Inferior parietal cortex (tissue), 1 donor: ENCODE data around the gene RIC1.
"Not testable (repeated sequence)": the region's sequence is repeated elsewhere in the genome, so short reads cannot be mapped to it uniquely, and the experiment has no call there.

Source experiments
- DNase-seq: peaks from one replicate; pipeline ENCODE4 v3.0.0-alpha.2; 2016; ENCODE audit errors: extremely low spot score

RIC1 gene, protein sequence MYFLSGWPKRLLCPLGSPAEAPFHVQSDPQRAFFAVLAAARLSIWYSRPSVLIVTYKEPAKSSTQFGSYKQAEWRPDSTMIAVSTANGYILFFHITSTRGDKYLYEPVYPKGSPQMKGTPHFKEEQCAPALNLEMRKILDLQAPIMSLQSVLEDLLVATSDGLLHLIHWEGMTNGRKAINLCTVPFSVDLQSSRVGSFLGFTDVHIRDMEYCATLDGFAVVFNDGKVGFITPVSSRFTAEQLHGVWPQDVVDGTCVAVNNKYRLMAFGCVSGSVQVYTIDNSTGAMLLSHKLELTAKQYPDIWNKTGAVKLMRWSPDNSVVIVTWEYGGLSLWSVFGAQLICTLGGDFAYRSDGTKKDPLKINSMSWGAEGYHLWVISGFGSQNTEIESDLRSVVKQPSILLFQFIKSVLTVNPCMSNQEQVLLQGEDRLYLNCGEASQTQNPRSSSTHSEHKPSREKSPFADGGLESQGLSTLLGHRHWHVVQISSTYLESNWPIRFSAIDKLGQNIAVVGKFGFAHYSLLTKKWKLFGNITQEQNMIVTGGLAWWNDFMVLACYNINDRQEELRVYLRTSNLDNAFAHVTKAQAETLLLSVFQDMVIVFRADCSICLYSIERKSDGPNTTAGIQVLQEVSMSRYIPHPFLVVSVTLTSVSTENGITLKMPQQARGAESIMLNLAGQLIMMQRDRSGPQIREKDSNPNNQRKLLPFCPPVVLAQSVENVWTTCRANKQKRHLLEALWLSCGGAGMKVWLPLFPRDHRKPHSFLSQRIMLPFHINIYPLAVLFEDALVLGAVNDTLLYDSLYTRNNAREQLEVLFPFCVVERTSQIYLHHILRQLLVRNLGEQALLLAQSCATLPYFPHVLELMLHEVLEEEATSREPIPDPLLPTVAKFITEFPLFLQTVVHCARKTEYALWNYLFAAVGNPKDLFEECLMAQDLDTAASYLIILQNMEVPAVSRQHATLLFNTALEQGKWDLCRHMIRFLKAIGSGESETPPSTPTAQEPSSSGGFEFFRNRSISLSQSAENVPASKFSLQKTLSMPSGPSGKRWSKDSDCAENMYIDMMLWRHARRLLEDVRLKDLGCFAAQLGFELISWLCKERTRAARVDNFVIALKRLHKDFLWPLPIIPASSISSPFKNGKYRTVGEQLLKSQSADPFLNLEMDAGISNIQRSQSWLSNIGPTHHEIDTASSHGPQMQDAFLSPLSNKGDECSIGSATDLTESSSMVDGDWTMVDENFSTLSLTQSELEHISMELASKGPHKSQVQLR (N-terminal part only)

DNA sequence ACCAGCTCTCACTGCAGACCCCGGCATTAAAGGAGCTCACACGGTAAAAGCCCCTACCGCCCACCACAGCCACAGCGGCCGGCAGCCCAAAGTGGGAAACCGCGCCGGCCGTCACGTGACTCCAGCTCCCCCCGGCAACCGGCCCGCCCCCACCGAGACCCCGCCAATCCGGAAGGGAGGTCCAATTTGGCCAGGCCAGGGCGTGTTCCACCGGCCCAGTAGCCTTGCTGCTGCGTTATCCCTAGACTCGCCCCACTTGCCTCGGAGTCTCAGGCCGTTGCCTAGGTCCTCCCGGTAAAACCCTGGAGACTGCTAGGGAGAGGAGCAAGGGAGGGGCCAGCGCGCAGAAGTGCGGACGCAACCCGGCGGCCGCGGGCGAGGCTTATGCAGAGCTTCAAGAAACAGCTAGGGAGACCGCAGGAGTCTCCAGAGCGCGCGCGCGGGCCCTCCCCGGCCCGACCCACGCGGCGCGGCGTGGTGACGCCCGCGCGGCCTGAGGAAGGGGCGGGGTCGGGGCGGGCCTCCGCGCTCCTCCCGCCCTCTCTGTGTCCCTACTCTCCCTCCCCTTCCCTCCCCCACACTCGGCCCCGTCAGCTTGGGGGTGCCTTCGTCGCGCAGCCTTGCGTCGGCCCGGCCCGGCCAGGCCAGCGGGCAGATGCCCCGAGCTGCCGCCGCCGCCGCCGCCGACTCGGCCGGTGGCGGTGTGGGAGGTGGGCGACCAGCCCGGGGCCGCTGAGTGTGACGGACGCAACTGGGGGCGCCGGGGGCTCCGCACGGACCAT is at the start of gene RIC1:
TSS of gene RIC1 (plus strand) at position 578 of the 782 bp plus-strand sequence. CDS start at position 781, 203 bp downstream.
- peak; percentile 82 for DNase-seq

DNA sequence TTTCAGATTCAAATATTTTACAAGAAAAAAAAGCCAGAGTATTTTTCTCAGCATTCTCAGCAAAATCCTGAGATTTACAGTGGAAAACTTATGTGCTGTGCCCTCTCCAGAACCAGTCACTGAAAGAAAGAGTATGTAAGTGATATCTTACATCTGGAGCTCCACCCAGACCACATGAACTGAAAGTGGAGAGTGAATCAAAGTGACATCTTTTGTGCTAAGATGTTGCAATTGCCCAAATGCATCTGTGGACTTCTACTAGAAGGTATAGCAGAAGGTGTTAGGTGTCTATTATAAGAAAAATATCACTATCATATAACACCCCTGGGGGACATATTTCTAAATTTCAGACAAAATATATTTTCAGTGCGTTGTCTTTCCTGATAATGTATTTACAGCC is 49.0 kb upstream of the RIC1 start:
- DNase-seq: no peak

DNA sequence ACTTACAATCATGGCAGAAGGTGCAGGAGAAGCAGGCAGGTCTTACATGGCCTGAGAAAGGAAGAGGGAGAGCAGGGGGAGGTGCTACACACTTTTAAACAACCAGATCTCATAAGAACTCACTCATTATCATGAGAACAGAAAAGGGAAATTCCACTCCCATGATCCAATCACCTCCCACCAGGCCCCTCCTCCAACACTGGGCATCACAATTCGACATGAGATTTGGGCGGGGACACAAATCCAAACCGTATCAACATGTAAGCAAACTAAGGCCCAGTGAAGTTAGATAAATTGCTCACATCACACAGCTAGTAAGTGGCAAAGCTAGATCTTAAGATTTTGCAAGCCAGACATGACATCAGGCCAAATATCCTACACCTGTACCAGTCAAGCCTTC is 48.3 kb upstream of the RIC1 start:
- no peak for DNase-seq

DNA sequence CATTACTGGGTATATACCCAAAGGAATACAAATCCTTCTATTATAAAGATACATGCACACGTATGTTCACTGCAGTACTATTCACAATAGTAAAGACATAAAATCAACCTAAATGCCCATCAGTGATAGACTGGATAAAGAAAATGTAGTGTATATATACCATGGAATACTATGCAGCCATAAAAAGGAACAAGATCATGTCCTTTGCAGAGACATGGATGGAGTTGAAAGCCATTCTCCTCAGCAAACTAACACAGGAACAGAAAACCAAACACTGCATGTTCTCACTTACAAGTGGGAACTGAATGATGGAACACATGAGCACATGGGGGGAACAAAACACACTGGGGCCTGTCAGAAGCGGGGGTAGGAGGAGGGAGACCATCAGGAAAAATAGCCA is 47.2 kb upstream of the RIC1 start:
- not testable (repeated sequence) for DNase-seq

DNA sequence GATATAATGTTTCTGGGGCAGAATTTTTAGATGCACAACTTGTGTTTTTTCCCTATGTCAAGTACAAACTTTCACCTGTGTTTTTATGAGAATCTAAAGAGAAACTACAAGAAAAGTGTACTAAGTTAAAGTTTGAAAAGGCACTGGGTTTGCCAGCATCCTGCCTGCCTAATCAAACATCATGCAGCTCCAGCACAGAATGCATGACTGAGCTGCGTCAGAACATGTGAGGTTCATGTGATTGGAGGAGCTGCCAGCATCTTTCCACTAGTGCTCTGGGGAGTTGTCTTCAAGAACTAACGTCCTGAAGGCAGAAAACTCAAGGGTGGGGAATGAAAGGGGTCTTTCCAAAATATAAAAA is 46.1 kb upstream of the RIC1 start:
- DNase-seq: no peak

DNA sequence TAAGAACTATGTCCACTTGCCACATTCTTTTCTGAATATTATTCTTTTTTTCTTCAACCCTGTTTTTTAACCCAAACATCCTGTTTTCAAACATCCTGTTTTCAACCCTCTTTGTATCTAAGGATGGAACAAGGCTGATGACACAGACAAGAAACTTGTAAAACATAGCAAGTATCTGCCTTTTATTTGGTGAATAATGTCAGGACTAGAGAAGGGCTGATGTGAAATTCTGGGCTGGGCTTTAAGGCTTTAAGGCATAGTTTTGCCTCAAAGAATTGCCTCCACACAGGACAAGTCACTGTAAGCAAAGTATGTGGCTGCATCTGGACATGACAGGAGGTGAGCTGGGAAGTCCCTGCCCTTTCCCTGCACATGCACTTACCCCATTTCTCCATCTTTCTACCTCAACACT is 42.5 kb upstream of the RIC1 start:
- no peak for DNase-seq

DNA sequence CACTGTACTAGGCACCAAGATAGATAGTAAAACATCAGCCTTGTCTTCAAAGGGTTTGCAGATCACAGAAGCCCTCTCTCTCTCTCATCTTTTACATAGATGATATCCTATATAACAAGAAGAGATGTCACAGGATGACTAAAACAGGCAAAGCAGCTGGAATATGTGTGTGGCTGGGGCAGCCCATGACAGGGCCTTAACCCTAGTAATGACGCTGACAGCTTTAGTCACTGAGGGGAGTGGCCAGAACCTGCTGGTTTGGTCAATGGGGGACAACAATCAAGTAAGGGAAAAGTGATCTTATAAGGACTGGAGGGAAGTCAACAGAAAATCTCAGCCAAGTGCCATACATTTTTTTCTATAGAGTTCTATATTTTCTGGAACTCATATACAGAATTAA is 41.9 kb upstream of the RIC1 start:
- no peak for DNase-seq

- no peak for DNase-seq
Measured at GRCh38 chr9:5592231-5592630, 36.7 kb upstream of the RIC1 start.

DNA sequence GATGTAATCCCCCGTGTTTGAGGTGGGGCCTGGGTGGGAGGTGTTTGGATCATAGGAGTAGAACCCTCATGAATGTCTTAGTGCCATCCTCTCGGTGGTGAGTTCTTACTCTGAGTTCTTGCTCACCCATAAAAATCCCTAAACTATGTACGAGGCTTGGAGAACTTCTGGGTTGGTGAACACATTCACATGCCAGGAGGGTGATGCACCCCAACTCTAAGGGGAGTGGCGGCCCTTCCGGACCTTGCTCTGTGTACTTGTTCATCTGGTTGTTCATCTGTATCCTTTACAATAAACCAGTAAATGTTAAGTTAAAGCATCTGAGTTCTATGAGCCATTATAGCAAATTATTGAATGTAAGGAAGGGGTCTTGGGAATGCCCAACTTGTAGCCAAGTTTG is 36.0 kb upstream of the RIC1 start:
- no peak for DNase-seq

- no peak for DNase-seq
Measured at GRCh38 chr9:5593904-5594303, 35.0 kb upstream of the RIC1 start.

DNA sequence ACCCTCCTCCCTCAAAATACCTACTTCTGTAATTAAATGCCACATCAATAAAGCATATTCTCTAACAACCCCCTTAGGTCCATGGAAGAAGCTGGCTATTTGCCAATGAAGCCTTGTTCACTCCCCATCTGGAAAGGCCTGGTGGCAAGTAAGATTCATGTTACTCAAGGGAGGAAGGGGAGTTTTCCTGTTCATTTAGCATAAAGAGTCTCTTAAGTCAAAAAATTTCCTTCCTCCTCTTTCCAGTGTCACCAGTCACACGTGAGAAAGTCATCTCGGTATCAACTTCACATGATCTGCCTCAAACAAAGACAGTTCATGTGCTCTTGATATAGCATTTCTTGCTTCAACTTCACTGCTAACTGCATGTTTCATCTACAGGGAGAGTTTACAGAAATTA is 32.7 kb upstream of the RIC1 start:
- DNase-seq: no peak

DNA sequence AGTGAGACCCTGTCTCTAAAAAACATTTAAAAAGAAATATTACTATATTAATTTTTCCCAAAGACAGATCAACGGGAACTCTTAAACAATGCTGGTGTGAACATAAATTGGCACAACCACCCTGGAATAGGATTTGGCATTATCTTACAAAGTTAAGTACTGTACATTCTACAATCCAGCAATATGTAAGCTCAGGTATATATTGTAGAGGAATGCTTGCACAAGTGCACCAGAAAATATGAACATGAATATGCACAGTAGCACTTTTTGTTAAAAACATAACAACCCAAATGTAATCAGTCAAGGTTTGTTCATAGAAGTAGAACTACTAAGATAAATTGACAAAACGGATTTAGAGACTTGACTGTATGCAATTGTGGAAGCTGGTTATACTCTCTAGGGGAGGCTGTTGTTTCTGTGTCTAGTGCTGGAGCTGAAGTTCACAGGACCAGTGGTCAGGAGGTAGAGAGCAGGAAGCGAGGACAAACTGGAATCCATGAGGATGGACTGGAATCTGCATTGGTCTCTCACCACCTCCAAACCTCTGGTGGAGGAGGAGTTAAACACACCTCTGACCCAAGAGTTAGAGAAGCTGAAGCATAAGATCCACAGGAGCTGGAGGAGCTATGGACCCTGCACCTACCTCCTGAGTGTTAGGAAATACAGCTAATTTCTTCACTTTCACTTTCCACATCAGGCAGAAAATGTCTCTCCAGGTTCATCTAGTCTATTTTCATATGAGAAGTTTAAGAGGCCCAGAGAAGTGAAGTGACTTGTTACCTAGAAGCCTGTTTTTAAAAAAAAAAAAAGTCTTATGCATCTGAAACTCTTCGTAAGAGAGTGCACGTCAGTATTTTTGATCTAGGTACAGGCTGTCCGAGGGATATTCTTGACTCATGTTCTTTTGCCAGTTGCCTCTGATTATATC is 20.3 kb upstream of the RIC1 start:
- peak; percentile 31 for DNase-seq

DNA sequence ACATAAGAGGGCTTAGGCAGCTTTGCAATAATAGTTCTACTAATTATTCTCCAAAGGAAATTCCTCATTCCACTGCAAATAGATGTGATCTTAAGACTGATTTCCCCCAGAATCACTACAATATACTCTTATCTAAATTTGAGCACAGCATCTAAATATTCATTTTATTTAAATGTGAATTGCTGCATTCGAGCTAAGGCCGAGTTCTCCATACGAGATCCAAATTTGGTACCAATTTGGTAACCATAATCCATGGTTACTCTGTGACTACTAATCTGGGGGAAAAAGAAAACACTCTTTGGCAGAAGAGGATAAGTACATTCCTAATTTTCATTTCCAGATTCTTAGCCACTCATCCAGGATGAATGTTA is 19.7 kb upstream of the RIC1 start:
- no peak for DNase-seq

- DNase-seq: no peak
Measured at GRCh38 chr9:5610491-5610890, 18.4 kb upstream of the RIC1 start.

DNA sequence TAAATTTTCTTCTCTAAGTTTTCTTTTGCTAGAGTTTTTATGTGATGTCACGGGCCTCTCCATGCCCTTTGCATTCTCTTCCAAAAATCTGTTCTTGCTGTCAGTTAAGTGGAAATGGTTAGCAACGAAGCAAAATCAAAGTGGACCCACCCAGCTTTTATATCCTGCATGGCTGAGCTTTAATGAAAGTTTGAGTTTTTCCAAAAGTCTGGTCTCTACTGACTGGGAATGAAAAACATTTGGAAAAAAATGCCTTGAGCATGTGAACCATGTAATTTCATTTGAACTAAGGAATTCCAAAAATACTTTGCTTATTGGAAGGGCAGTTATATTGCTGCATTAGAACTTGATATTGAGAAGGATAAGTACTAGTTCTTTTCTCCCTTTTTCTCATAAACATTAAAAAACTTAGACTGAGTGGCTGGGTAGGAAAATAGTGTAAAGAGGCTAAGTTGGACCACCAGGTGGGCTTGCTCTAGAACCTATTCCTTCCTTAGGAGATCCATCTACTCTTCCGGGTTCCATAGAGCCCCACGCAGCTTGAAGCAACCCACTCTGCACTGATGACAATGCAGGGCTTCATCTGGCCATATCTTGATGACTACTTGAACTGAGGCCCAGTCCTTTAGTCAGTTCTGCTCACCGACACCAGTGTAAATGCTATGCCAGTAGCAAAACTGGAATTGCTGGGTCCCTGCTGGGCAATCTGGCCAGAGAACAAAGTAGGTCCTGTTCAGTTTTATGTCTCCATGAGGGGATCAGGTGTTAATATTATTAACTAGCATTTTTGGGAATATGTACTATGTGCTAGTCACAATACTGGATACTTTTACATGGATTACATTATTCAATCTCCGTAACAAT is 17.4 kb upstream of the RIC1 start:
- DNase-seq: no peak

GRCh38 chr9:5612185-5612530 is 16.7 kb upstream of the RIC1 start:
- DNase-seq: no peak

DNA sequence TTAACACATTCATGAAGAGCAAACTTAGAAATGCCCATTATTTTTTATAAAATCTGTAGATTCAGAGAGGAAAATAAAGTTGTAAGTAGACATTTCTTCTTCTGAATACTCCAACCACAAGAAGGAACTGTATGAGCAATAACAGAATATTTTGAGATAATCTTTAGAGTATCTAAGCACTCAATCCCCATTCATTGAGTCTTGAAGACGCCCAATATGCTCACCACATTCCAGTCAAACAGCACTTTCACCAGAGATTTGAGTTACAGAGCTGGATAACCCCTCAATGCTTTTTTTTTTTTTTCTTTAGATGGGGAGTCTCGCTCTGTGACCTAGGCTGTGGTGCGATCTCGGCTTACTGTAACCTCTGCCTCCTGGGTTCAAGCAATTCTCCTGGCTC is 14.7 kb upstream of the RIC1 start:
- no peak for DNase-seq

DNA sequence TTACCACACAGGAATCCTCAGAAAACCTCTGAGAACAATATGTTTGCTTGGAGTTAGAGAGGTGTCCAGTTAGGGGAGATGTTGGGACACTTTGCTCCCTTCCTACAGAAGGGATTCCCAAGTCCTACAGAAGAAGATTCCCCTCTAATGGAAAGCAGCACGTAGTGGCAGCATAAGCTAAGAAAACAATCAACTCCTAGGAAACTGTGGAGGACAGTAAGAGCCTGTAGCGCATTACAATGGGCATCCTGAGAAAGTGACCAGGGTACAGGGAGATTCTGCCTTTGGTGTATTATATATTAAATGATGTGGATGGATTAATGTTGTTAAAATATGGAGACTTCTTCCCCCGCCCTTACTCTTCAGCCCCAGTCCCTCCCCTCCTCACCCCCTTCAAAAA is 13.9 kb upstream of the RIC1 start:
- DNase-seq: no peak

DNA sequence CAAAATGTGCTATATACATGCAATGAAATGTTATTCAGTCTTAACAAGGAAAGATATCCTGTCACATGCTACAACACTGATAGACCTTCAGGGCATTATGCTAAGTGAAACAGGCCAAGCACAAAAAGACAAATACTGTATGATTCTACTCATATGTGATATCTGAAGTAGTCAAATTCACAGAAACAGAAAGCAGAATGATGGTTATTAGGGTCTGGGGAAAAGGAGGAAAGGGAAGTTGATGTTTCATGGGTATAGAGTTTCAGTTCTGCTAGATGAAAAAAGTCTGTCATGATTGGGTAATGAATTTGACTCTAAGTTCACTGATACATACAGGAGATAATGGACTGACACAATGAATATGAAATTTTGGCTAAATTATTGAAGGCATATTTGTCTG is 11.2 kb upstream of the RIC1 start:
- no peak for DNase-seq

DNA sequence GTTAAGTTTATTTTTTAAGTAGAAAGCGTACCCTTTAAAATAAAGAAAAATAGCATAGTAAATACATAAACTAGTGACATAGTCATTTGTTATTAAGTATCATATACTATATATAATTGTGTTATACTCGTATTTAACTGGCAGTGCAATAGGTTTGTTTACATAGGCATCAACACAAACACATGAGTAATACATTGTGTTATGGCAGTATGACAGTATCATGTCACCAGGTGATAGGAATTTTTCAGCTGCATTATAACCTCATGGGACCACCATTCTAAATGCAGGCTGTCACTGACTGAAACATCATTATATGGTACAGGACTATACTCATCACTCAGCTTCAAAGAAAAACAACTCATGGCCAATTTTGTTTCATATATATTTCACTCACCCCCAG is 8.4 kb upstream of the RIC1 start:
- no peak for DNase-seq
